Effector memory CD4-positive, alpha-beta T cell (primary cell): ENCODE measurements around the gene WDSUB1.

ENCODE experiments used
- DNase-seq, 3 donors: peaks; one replicate each; pipeline ENCODE4 v3.0.0-alpha.2; 2020
- H3K27ac ChIP-seq: 2 replicates; pipeline ENCODE4 v1.7.0; 2013; ENCODE audit warnings: mild to moderate bottlenecking, low read length, moderate library complexity; ENCODE audit not compliant: insufficient read depth, poor library complexity, severe bottlenecking
- H3K27me3 ChIP-seq: replicated peaks from 2 replicates; pipeline ENCODE4 v1.7.0; 2013; ENCODE audit warnings: mild to moderate bottlenecking, low read length; ENCODE audit not compliant: insufficient read depth, control insufficient read depth, poor library complexity, severe bottlenecking
- H3K36me3 ChIP-seq: 2 replicates; pipeline ENCODE4 v1.7.0; 2013; ENCODE audit warnings: mild to moderate bottlenecking, low read length, moderate library complexity; ENCODE audit not compliant: control insufficient read depth, insufficient read depth
- H3K4me1 ChIP-seq: 2 replicates; pipeline ENCODE4 v1.7.0; 2013; ENCODE audit warnings: low read length, mild to moderate bottlenecking; ENCODE audit not compliant: control insufficient read depth, insufficient read depth, poor library complexity, severe bottlenecking
- H3K4me3 ChIP-seq: 2 replicates; pipeline ENCODE4 v1.7.0; 2013; ENCODE audit warnings: low read length, low read depth, mild to moderate bottlenecking; ENCODE audit not compliant: insufficient read depth, poor library complexity, severe bottlenecking
- H3K9me3 ChIP-seq: 2 replicates; pipeline ENCODE4 v1.7.0; 2013; ENCODE audit warnings: mild to moderate bottlenecking, low read length, moderate library complexity; ENCODE audit not compliant: control insufficient read depth

WDSUB1 gene

GRCh38 chr2:159209341-159210306, 76.9 kb downstream of the WDSUB1 start:
- Histone ChIP-seq H3K27me3 (no peaks in the 10 kb centered on the region), H3K4me3 (peak overlapping the region; percentile 14)
- peak in 1 of 3 donors; percentile 9 for DNase-seq

DNA sequence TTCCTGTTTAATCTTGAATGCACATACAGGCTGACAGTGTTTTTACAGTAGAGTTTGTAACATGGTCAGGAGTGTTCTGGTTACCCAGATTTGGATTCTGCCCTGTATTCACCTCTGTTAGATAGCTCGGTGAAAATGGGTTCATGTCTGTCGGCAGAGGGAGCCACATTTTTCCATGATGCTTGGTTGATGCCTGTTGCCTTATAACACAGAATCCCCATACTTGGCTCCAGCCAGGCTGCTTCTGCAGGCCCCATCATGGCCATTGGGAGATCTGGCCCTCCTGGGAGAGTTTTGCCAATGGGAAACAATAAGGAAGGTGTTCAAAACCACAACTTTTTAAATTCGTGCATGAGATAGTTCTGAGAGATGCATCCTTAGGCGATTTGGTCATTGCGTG, 78.1 kb downstream of the WDSUB1 start:
- Histone ChIP-seq H3K4me3 (no peak overlapping the region), H3K27me3 (no peaks in the 10 kb centered on the region), H3K27ac (no peak overlapping the region), H3K36me3 (no peaks in the 10 kb centered on the region), H3K9me3 (no peaks in the 10 kb centered on the region), H3K4me1 (no peaks in the 10 kb centered on the region)
- DNase-seq: no peak

More at GRCh38 chr2:159209341-159210306, 76.9 kb downstream of the WDSUB1 start:
- no peaks in the 10 kb centered on the region for H3K36me3 ChIP-seq
- H3K9me3 ChIP-seq: no peaks in the 10 kb centered on the region
- H3K4me1 ChIP-seq: no peaks in the 10 kb centered on the region
- no peak overlapping the region for H3K27ac ChIP-seq

DNA sequence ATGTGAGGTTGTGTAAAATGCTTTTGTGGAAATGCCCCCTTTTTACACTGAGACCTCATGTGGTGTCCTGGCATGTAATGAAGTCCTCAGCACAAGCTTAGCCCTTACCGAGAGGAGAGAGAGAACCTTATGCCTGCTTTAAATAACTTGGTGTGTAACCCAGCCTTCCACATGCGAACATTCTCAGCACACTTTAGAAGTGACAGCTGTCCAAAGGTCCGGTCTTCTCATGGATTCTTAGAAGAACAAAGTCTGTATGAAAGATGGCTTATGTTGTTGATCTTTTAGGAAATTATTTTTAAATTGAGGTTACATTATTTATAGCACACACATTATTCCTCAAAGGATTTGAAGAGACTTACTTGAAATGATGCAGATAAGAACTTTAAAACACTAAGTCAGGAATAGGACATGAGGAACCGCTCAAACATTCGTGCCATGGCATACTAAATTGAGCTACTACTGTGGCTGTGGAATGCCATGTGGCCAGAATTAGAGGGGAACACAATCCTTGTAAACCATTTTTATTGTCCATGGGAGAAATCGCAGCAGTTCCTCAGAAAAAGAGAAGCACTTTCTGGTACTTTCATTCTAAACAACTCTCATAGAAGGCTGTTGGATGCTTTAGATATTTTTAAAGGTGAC, 79.6 kb downstream of the WDSUB1 start:
- Histone ChIP-seq H3K4me3 (no peak overlapping the region), H3K27ac (no peak overlapping the region), H3K36me3 (no peaks in the 10 kb centered on the region), H3K27me3 (no peaks in the 10 kb centered on the region), H3K4me1 (no peaks in the 10 kb centered on the region), H3K9me3 (no peaks in the 10 kb centered on the region)
- DNase-seq: no peak

GRCh38 chr2:159204381-159205144, 81.9 kb downstream of the WDSUB1 start:
- no peak overlapping the region for H3K27ac ChIP-seq
- no peak for DNase-seq
- H3K4me3 ChIP-seq: no peak overlapping the region
- no peaks in the 10 kb centered on the region for H3K36me3 ChIP-seq
- H3K27me3 ChIP-seq: no peaks in the 10 kb centered on the region
- H3K4me1 ChIP-seq: peaks cover 6% of the 10 kb centered on the region
- H3K9me3 ChIP-seq: no peaks in the 10 kb centered on the region

GRCh38 chr2:159202568-159203071, 83.9 kb downstream of the WDSUB1 start:
- Histone ChIP-seq H3K27ac (no peak overlapping the region), H3K36me3 (no peaks in the 10 kb centered on the region), H3K4me3 (no peak overlapping the region), H3K9me3 (no peaks in the 10 kb centered on the region), H3K4me1 (peaks cover 6% of the 10 kb centered on the region), H3K27me3 (no peaks in the 10 kb centered on the region)
- DNase-seq: no peak

DNA sequence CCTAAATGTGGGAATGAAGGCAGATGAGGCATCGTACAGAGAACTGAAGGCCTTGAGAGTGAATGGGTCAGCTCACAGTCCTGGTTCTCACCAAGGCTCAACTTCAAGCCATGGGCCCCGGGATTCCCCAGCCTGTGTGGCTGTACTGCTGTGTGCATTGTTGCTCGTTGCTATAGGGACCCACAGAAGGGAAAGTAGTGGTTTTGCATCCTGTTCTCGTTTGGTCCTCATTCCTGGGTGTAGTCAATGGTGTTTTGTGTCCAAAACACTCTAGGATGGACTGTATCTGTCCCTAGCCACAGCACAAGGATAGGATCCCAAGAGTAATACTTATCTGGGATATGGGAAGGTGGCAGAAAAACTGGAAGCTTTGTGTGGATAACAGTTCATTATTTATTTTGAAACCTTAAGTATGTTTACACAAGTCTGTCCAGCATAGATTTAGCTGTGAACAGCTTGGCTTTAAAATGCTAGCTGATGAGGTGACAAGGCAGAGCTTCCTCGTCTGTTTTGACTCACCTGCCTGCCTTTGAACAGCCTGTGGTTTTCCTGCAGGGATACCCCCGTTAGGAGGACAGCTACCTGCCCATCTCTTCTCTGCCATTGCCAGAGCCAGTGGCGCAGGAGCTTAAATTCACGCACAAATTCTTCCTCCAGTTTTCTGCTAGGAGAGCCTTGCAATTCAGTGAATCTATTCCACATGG, 85.0 kb downstream of the WDSUB1 start:
- H3K9me3 ChIP-seq: no peaks in the 10 kb centered on the region
- DNase-seq: peak in 1 of 3 donors; percentile 16
- no peak overlapping the region for H3K4me3 ChIP-seq
- peaks cover 6% of the 10 kb centered on the region for H3K4me1 ChIP-seq
- H3K27me3 ChIP-seq: no peaks in the 10 kb centered on the region
- no peak overlapping the region for H3K27ac ChIP-seq
- no peaks in the 10 kb centered on the region for H3K36me3 ChIP-seq

DNA sequence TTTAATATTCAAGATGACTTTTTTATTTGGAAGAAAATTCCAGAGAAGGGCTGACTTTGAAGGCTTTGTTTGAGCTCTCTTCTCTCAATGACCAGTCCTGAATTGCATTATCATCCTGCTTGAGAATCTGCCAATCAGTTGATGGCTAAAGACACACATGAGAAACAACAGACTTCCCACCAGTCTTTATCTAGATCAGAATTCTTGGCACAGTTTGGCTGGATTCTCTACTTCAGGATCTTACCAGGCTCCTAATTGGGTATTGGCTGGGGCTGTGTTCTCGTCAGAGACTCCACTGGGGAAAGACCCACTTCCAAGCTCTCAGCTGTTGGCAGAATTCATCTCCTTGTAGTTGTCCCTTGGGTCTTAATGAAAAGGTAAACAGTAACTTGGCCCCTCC, 86.0 kb downstream of the WDSUB1 start:
- Histone ChIP-seq H3K36me3 (no peaks in the 10 kb centered on the region), H3K27ac (no peak overlapping the region), H3K4me1 (peaks cover 6% of the 10 kb centered on the region), H3K9me3 (no peaks in the 10 kb centered on the region), H3K27me3 (no peaks in the 10 kb centered on the region), H3K4me3 (no peak overlapping the region)
- no peak for DNase-seq

GRCh38 chr2:159199761-159200465, 86.6 kb downstream of the WDSUB1 start:
- Histone ChIP-seq H3K4me1 (peaks cover 6% of the 10 kb centered on the region), H3K27ac (no peak overlapping the region), H3K4me3 (no peak overlapping the region), H3K27me3 (no peaks in the 10 kb centered on the region), H3K9me3 (no peaks in the 10 kb centered on the region), H3K36me3 (no peaks in the 10 kb centered on the region)
- no peak for DNase-seq

GRCh38 chr2:159199236-159199635, 87.3 kb downstream of the WDSUB1 start:
- peaks cover 6% of the 10 kb centered on the region for H3K4me1 ChIP-seq
- no peak overlapping the region for H3K4me3 ChIP-seq
- DNase-seq: no peak
- H3K36me3 ChIP-seq: no peaks in the 10 kb centered on the region
- no peak overlapping the region for H3K27ac ChIP-seq
- H3K9me3 ChIP-seq: no peaks in the 10 kb centered on the region
- no peaks in the 10 kb centered on the region for H3K27me3 ChIP-seq
